ENCODE data around the gene FAIM.
"Not testable (repeated sequence)": the region's sequence is repeated elsewhere in the genome, so short reads cannot be mapped to it uniquely, and the experiment has no call there.

Gene FAIM

GRCh38 chr3:138608322-138609135, at the start of gene FAIM:
FAIM (plus strand) TSS chr3:138608771; CDS start chr3:138619727, 10,956 bp downstream.
- Histone ChIP-seq H3K4me3 (ENCODE audit: low read length) (peak within 1 kb of the TSS; percentile 89), H3K27ac (ENCODE audit: low read length) (no peak within 1 kb of the TSS), H3K4me1 (ENCODE audit: insufficient read depth, low read length) (no peaks in the 10 kb centered on the region), H3K9me3 (ENCODE audit: insufficient read depth, low read depth, low read length) (no peaks in the 10 kb centered on the region), H3K27me3 (ENCODE audit: insufficient read depth, low read length) (peaks cover 27% of the 10 kb centered on the region; the same call in 1 of the 2 replicates), H3K36me3 (ENCODE audit: insufficient read depth, low read depth, low read length) (no peaks in the 10 kb centered on the region), H3K9ac (ENCODE audit: low read depth, low read length) (peak within 1 kb of the TSS; percentile 87)

GRCh38 chr3:138559134-138559533, 49.4 kb upstream of the FAIM start:
- H3K9me3 ChIP-seq (ENCODE audit: insufficient read depth, low read depth, low read length), result peaks cover 16% of the 10 kb centered on the region

GRCh38 chr3:138560501-138560900, 48.1 kb upstream of the FAIM start:
- Histone ChIP-seq H3K27me3 (ENCODE audit: insufficient read depth, low read length) (no peaks in the 10 kb centered on the region), H3K27ac (ENCODE audit: low read length) (no peak overlapping the region)

More at GRCh38 chr3:138559134-138559533, 49.4 kb upstream of the FAIM start:
- Histone ChIP-seq H3K4me1 (ENCODE audit: insufficient read depth, low read length) (no peaks in the 10 kb centered on the region), H3K36me3 (ENCODE audit: insufficient read depth, low read depth, low read length) (no peaks in the 10 kb centered on the region), H3K4me3 (ENCODE audit: low read length) (no peak overlapping the region), H3K27me3 (ENCODE audit: insufficient read depth, low read length) (no peaks in the 10 kb centered on the region), H3K27ac (ENCODE audit: low read length) (no peak overlapping the region), H3K9ac (ENCODE audit: low read depth, low read length) (no peak overlapping the region)

GRCh38 chr3:138562902-138563301, 45.7 kb upstream of the FAIM start:
- H3K36me3 ChIP-seq (ENCODE audit: insufficient read depth, low read depth, low read length); H3K27me3 ChIP-seq (ENCODE audit: insufficient read depth, low read length); H3K4me3 ChIP-seq (ENCODE audit: low read length); H3K4me1 ChIP-seq (ENCODE audit: insufficient read depth, low read length); H3K27ac ChIP-seq (ENCODE audit: low read length); H3K9ac ChIP-seq (ENCODE audit: low read depth, low read length): not testable (repeated sequence)
- H3K9me3 ChIP-seq (ENCODE audit: insufficient read depth, low read depth, low read length), result peaks cover 12% of the 10 kb centered on the region

More at GRCh38 chr3:138560501-138560900, 48.1 kb upstream of the FAIM start:
- Histone ChIP-seq H3K4me3 (ENCODE audit: low read length) (no peak overlapping the region), H3K4me1 (ENCODE audit: insufficient read depth, low read length) (no peaks in the 10 kb centered on the region), H3K9ac (ENCODE audit: low read depth, low read length) (no peak overlapping the region), H3K36me3 (ENCODE audit: insufficient read depth, low read depth, low read length) (no peaks in the 10 kb centered on the region), H3K9me3 (ENCODE audit: insufficient read depth, low read depth, low read length) (peaks cover 16% of the 10 kb centered on the region)

- not testable (repeated sequence) for H3K36me3 ChIP-seq (ENCODE audit: insufficient read depth, low read depth, low read length); H3K27ac ChIP-seq (ENCODE audit: low read length); H3K9ac ChIP-seq (ENCODE audit: low read depth, low read length); H3K4me1 ChIP-seq (ENCODE audit: insufficient read depth, low read length); H3K4me3 ChIP-seq (ENCODE audit: low read length); H3K27me3 ChIP-seq (ENCODE audit: insufficient read depth, low read length); H3K9me3 ChIP-seq (ENCODE audit: insufficient read depth, low read depth, low read length)
These were observed 42.3 kb upstream of the FAIM start for GRCh38 chr3:138566293-138566692.

- Histone ChIP-seq H3K4me3 (ENCODE audit: low read length) (no peak overlapping the region), H3K27me3 (ENCODE audit: insufficient read depth, low read length) (no peaks in the 10 kb centered on the region), H3K9me3 (ENCODE audit: insufficient read depth, low read depth, low read length) (no peaks in the 10 kb centered on the region), H3K27ac (ENCODE audit: low read length) (no peak overlapping the region), H3K4me1 (ENCODE audit: insufficient read depth, low read length) (no peaks in the 10 kb centered on the region), H3K9ac (ENCODE audit: low read depth, low read length) (no peak overlapping the region), H3K36me3 (ENCODE audit: insufficient read depth, low read depth, low read length) (no peaks in the 10 kb centered on the region)
These were observed 41.2 kb upstream of the FAIM start for GRCh38 chr3:138567403-138567802.

- no peaks in the 10 kb centered on the region for H3K4me1 ChIP-seq (ENCODE audit: insufficient read depth, low read length)
- no peak overlapping the region for H3K27ac ChIP-seq (ENCODE audit: low read length)
- no peak overlapping the region for H3K9ac ChIP-seq (ENCODE audit: low read depth, low read length)
- peaks cover 13% of the 10 kb centered on the region for H3K9me3 ChIP-seq (ENCODE audit: insufficient read depth, low read depth, low read length)
- no peak overlapping the region for H3K4me3 ChIP-seq (ENCODE audit: low read length)
- peaks cover 5% of the 10 kb centered on the region; the same call in 1 of the 2 replicates for H3K36me3 ChIP-seq (ENCODE audit: insufficient read depth, low read depth, low read length)
- no peaks in the 10 kb centered on the region for H3K27me3 ChIP-seq (ENCODE audit: insufficient read depth, low read length)
These were observed 39.5 kb upstream of the FAIM start for GRCh38 chr3:138569090-138569489.

- not testable (repeated sequence) for H3K27me3 ChIP-seq (ENCODE audit: insufficient read depth, low read length); H3K4me3 ChIP-seq (ENCODE audit: low read length); H3K36me3 ChIP-seq (ENCODE audit: insufficient read depth, low read depth, low read length); H3K9ac ChIP-seq (ENCODE audit: low read depth, low read length); H3K4me1 ChIP-seq (ENCODE audit: insufficient read depth, low read length); H3K27ac ChIP-seq (ENCODE audit: low read length)
- H3K9me3 ChIP-seq (ENCODE audit: insufficient read depth, low read depth, low read length), result peaks cover 14% of the 10 kb centered on the region
These were observed 38.9 kb upstream of the FAIM start for GRCh38 chr3:138569624-138570023.

- H3K36me3 ChIP-seq (ENCODE audit: insufficient read depth, low read depth, low read length), result peaks cover 5% of the 10 kb centered on the region; the same call in 1 of the 2 replicates
- no peaks in the 10 kb centered on the region for H3K4me1 ChIP-seq (ENCODE audit: insufficient read depth, low read length)
- H3K9me3 ChIP-seq (ENCODE audit: insufficient read depth, low read depth, low read length), result peaks cover 14% of the 10 kb centered on the region
- H3K9ac ChIP-seq (ENCODE audit: low read depth, low read length), result no peak overlapping the region
- H3K27ac ChIP-seq (ENCODE audit: low read length), result no peak overlapping the region
- no peaks in the 10 kb centered on the region for H3K27me3 ChIP-seq (ENCODE audit: insufficient read depth, low read length)
- no peak overlapping the region for H3K4me3 ChIP-seq (ENCODE audit: low read length)
These were observed 35.4 kb upstream of the FAIM start for GRCh38 chr3:138573138-138573537.

GRCh38 chr3:138578141-138578540, 30.4 kb upstream of the FAIM start:
- no peak overlapping the region for H3K9ac ChIP-seq (ENCODE audit: low read depth, low read length)
- no peak overlapping the region for H3K27ac ChIP-seq (ENCODE audit: low read length)
- peaks cover 10% of the 10 kb centered on the region for H3K9me3 ChIP-seq (ENCODE audit: insufficient read depth, low read depth, low read length)
- H3K27me3 ChIP-seq (ENCODE audit: insufficient read depth, low read length), result no peaks in the 10 kb centered on the region
- H3K36me3 ChIP-seq (ENCODE audit: insufficient read depth, low read depth, low read length), result peaks cover under 1% of the 10 kb centered on the region; the same call in 1 of the 2 replicates
- peaks cover 10% of the 10 kb centered on the region for H3K4me1 ChIP-seq (ENCODE audit: insufficient read depth, low read length)
- no peak overlapping the region for H3K4me3 ChIP-seq (ENCODE audit: low read length)

GRCh38 chr3:138578961-138579574, 29.5 kb upstream of the FAIM start:
- Histone ChIP-seq H3K4me3 (ENCODE audit: low read length) (no peak overlapping the region), H3K9ac (ENCODE audit: low read depth, low read length) (no peak overlapping the region), H3K27me3 (ENCODE audit: insufficient read depth, low read length) (no peaks in the 10 kb centered on the region), H3K36me3 (ENCODE audit: insufficient read depth, low read depth, low read length) (no peaks in the 10 kb centered on the region; the same call in 1 of the 2 replicates), H3K27ac (ENCODE audit: low read length) (peak overlapping the region; percentile 4), H3K4me1 (ENCODE audit: insufficient read depth, low read length) (peaks cover 10% of the 10 kb centered on the region), H3K9me3 (ENCODE audit: insufficient read depth, low read depth, low read length) (peaks cover 1% of the 10 kb centered on the region; the same call in 1 of the 2 replicates)

- H3K27ac ChIP-seq (ENCODE audit: low read length), result no peak overlapping the region
- H3K27me3 ChIP-seq (ENCODE audit: insufficient read depth, low read length), result no peaks in the 10 kb centered on the region
- no peaks in the 10 kb centered on the region for H3K4me1 ChIP-seq (ENCODE audit: insufficient read depth, low read length)
- no peak overlapping the region for H3K9ac ChIP-seq (ENCODE audit: low read depth, low read length)
- no peak overlapping the region for H3K4me3 ChIP-seq (ENCODE audit: low read length)
- H3K36me3 ChIP-seq (ENCODE audit: insufficient read depth, low read depth, low read length), result peaks cover 11% of the 10 kb centered on the region; the same call in 1 of the 2 replicates
- no peaks in the 10 kb centered on the region for H3K9me3 ChIP-seq (ENCODE audit: insufficient read depth, low read depth, low read length)
These were observed 21.2 kb upstream of the FAIM start for GRCh38 chr3:138587374-138587773.

All from iPS-20b (cell line).